Psoas muscle (tissue), 8 donors: Measurements from ENCODE around the gene ASH1L. TPM values are rescaled to one million over a fixed set of nuclear protein-coding genes. Genes with fewer than 3 reads are reported as not detected.
A peak's percentile ranks its signal among the peaks of the same experiment; 100 is the strongest.

Source experiments
- ATAC-seq, 4 donors: fragments of 200-7000 bp; cut with Tn5 transposase; one replicate each; pipeline ENCODE4 v1.9.1; 2020; ENCODE audit warnings: moderate library complexity in 3 of 4, mild to moderate bottlenecking in 2 of 4
- DNase-seq, 2 donors: peaks; one replicate each; pipeline ENCODE4 v3.0.0-alpha.2; 2020
- H3K27ac ChIP-seq: fragments of 200-600 bp; one replicate; pipeline ENCODE4 v1.8.0; 2022
- H3K27me3 ChIP-seq, 3 donors: fragments of 200-600 bp in 1 of 3; one replicate each; pipeline versions ENCODE4 v1.6.1 to v1.8.0; 2013 to 2022; ENCODE audit warnings: low read length in 2 of 3, mild to moderate bottlenecking in 2 of 3, moderate library complexity in 1 of 3; ENCODE audit not compliant: insufficient read depth in 3 of 3
- H3K36me3 ChIP-seq, 2 donors: fragments of 200-600 bp in 1 of 2; one replicate each; pipeline versions ENCODE4 v1.6.1 to v1.8.0; 2013 to 2022; ENCODE audit warnings: low read depth in 1 of 2, mild to moderate bottlenecking in 1 of 2, moderate library complexity in 1 of 2; ENCODE audit not compliant: insufficient read depth in 1 of 2
- H3K4me1 ChIP-seq: fragments of 200-600 bp; one replicate; pipeline ENCODE4 v1.8.0; 2022
- H3K4me3 ChIP-seq: fragments of 200-600 bp; one replicate; pipeline ENCODE4 v1.8.0; 2022; ENCODE audit warnings: mild to moderate bottlenecking
- H3K9me3 ChIP-seq: fragments of 200-600 bp; one replicate; pipeline ENCODE4 v1.8.0; 2022
- WGBS, 3 donors: extraction: QIAGEN DNeasy Blood & Tissue Kit; methylation state at CpG; one replicate each; pipeline versions ENCODE4 v1.1.6 to v1.1.7; 2013; 5-methylcytosine and 5-hydroxymethylcytosine counted together
- intact Hi-C, 2 donors: fragments of 100-400 bp; cut with DNase I; formaldehyde crosslinking; loops; one replicate each; pipeline versions ENCODE4 v1.11.0 to v1.14.2; 2022
- polyA plus RNA-seq, 3 donors: library from polyadenylated mRNA; stranded (reverse); fragments of 200-250 nt; gene quantifications; one replicate each; pipeline ENCODE4 v1.2.3, GENCODE V29; 2013
- total RNA-seq, 4 donors: library from RNA; stranded (reverse); fragmentation: NEBNext Ultra II Directional in 2 of 4; extraction: Animal tissue kit (Norgen Biotek cat#: 25700) in 2 of 4; gene quantifications; one replicate each; pipeline versions ENCODE4 v1.2.1 to v1.2.4, GENCODE V29; 2021 to 2023
- TF ChIP-seq, protein P1 (sequence below): fragments of 200-600 bp; IDR thresholded peaks from one replicate; pipeline ENCODE4 v1.8.0; 2022; ENCODE audit warnings: antibody characterized with exemption
- donor health status: healthy with polysubstance abuse.
- donor health status: DM: no; HTN: no; CAD: no; lungs with moderate emphysema.
- donor health status: Bipolar disorder and iron deficiency.
- donor health status: healthy.
- donor health status: DM: yes; HTN: yes; CAD: no.
- donor health status: DM: no; HTN: no; CAD: no.
- donor health status: DM: no; HTN: no; CAD: no.
- donor health status: DM: yes; HTN: yes; CAD: no.

Gene ASH1L
- total and polyA plus RNA-seq, 7 donors, result 6.5 to 52.0 (median 41.6) TPM

DNA sequence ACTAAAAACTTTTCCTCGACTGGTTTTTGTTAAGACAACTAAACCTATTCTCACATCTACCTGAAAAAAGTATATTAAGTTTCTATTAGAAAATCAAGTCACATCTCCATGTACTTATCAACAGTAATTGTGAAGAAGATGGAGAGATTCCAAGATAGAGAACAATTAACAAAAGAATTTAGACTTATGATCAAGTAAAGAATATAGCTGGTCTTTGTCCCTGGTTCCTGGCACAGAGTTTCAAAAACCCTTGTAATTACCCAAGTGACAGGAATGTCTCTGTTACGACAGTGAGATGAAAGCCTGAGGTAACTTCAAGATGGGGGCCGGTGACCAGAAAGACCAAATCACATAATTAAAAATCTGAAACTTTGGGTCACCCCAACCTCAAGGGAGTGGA is 91.6 kb downstream of the ASH1L start:
- H3K36me3 ChIP-seq, result no peaks in the 10 kb centered on the region
- peaks cover 18% of the 10 kb centered on the region for H3K4me1 ChIP-seq
- H3K27me3 ChIP-seq, result no peaks in the 10 kb centered on the region
- H3K9me3 ChIP-seq, result peaks cover 9% of the 10 kb centered on the region
- DNase-seq (no peak), ATAC-seq (no peak)
- TF ChIP-seq, protein P1, sequence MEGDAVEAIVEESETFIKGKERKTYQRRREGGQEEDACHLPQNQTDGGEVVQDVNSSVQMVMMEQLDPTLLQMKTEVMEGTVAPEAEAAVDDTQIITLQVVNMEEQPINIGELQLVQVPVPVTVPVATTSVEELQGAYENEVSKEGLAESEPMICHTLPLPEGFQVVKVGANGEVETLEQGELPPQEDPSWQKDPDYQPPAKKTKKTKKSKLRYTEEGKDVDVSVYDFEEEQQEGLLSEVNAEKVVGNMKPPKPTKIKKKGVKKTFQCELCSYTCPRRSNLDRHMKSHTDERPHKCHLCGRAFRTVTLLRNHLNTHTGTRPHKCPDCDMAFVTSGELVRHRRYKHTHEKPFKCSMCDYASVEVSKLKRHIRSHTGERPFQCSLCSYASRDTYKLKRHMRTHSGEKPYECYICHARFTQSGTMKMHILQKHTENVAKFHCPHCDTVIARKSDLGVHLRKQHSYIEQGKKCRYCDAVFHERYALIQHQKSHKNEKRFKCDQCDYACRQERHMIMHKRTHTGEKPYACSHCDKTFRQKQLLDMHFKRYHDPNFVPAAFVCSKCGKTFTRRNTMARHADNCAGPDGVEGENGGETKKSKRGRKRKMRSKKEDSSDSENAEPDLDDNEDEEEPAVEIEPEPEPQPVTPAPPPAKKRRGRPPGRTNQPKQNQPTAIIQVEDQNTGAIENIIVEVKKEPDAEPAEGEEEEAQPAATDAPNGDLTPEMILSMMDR, result no peak
- 93 to 96% (median 95%) methylated on average over 3 of the region's 3 CpGs for WGBS, 3 donors
- intact Hi-C loops, result no loop called here
- no peak overlapping the region for H3K4me3 ChIP-seq
- H3K27ac ChIP-seq, result no peak overlapping the region

DNA sequence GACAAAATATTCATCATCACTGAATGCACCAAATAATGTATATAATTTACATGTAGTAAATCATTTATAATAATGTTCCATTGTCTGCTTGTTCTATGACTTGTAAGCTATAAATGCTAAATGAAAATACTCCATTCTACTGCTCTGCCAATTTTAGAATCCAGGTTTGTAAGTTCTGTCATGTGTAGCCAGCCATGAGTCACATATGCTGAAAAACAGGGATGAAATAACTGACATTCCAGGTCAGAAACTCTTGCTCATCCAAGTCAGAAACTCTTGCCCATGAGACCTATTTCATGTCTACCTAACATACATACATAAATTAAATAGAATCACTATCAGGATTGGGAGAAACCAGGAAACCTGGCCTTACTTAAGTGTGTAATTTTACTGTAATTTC is 95.6 kb downstream of the ASH1L start:
- intact Hi-C loops, result no loop called here
- Histone ChIP-seq H3K9me3 (peaks cover 9% of the 10 kb centered on the region), H3K4me3 (no peak overlapping the region), H3K36me3 (peaks cover 0 to 9% of the 10 kb centered on the region in 2 donors), H3K4me1 (peaks cover 18% of the 10 kb centered on the region), H3K27ac (peak overlapping the region; percentile 19), H3K27me3 (no peaks in the 10 kb centered on the region)
- no peak for DNase-seq
- TF ChIP-seq, protein P1, result no peak
- ATAC-seq, result peak; percentile 62 to 88 (median 73)

DNA sequence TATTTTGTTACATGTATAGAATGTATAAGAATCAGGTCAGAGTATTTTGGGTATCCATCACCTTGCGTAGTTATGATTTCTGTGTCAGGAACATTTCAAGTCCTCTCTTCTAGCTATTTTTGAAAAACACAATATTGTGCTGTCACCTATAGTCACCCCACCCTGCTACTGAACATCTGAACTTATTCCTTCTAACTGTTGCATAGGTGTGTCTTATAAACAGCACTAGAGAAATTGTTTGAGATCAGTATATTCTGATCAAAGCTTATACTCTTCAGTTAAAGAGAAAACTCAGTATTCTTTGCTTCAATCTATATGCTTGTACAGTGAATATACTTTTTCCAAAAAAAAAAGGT is 96.0 kb downstream of the ASH1L start:
- H3K27ac ChIP-seq, result peak overlapping the region; percentile 19
- TF ChIP-seq, protein P1, result no peak
- H3K4me3 ChIP-seq, result no peak overlapping the region
- DNase-seq, result no peak
- peak in 1 of 4 donors; percentile 8 for ATAC-seq
- H3K4me1 ChIP-seq, result peaks cover 18% of the 10 kb centered on the region
- peaks cover 0 to 13% of the 10 kb centered on the region in 2 donors for H3K36me3 ChIP-seq
- peaks cover 7% of the 10 kb centered on the region for H3K9me3 ChIP-seq
- 97 to 100% (median 100%) methylated on average over 1 of the region's 1 CpG for WGBS, 3 donors
- no peaks in the 10 kb centered on the region for H3K27me3 ChIP-seq
- intact Hi-C loops, result no loop called here

DNA sequence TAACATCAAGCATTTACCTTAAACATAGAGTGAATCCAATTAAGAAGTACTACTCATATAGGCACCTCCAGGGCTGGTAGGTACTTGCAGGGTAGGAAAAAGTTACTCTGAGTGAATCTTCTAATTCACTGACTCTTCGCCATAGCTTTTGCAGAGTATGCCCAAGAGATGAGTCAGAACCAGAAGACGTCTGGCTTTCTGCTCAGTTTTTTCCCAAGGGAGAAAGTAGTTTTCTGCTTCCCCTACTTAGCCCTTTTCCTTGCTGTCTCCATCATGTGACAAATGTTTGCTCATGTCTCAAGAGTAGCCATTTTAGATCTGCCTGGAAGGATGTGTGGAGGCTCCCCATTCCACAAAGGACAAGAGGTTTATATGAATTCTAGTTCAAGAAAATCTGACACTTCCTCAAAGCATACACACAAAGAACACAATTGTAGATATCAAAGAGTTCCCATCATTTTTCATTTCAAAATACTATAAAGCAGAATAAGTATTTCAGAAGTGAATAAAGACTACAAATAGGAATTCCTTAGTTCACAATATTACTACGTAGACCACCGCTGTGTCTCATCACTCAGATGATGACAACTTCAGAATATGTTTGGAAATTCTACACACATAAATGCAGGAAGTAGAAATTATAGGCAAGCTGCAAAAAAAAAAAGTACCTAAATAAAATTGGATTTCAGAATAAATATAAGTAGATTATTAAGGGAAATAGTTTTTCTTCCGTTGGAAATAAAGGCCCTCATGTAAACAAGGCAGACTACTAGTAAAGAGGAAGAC is 98.5 kb downstream of the ASH1L start:
- Histone ChIP-seq H3K4me1 (peaks cover 18% of the 10 kb centered on the region), H3K27me3 (no peaks in the 10 kb centered on the region), H3K27ac (no peak overlapping the region), H3K36me3 (peaks cover 0 to 21% of the 10 kb centered on the region in 2 donors), H3K4me3 (no peak overlapping the region), H3K9me3 (no peaks in the 10 kb centered on the region)
- intact Hi-C loops, result no loop called here
- DNase-seq (no peak), ATAC-seq (no peak)
- WGBS, 3 donors, result 79 to 83% (median 83%) methylated on average over 5 of the region's 5 CpGs
- TF ChIP-seq, protein P1, result no peak

DNA sequence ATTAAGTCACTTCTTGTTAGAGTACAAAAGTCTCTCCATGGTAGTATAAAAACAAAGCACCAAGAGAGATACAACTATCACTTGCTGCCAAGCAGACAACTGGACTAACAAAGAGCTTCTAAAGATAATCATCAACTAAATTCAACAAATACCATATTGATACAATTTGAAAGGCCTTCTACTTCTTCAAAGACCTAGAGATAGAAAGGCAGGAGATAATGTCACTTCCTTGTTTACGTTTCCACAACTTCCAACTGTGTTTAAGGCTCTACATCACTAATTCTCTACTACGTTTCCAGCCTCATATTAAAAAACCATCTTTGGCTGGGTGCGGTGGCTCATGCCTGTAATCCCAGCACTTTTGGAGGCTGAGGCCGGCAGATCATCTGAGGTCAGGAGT is 104.5 kb downstream of the ASH1L start:
- H3K27me3 ChIP-seq, result no peaks in the 10 kb centered on the region
- intact Hi-C loops, result no loop called here
- no peaks in the 10 kb centered on the region for H3K9me3 ChIP-seq
- DNase-seq (no peak), ATAC-seq (no peak)
- no peak overlapping the region for H3K27ac ChIP-seq
- 93 to 96% (median 96%) methylated on average over 4 of the region's 4 CpGs for WGBS, 3 donors
- H3K36me3 ChIP-seq, result peaks cover 0 to 38% of the 10 kb centered on the region in 2 donors
- peaks cover 15% of the 10 kb centered on the region for H3K4me1 ChIP-seq
- H3K4me3 ChIP-seq, result no peak overlapping the region
- TF ChIP-seq, protein P1, result no peak
